Activated CD8-positive, alpha-beta memory T cell treated with anti-CD3 and anti-CD28 coated beads, Interleukin-2, amount 10 ng/mL, durations not matched to agents 7 days and 5 days (primary cell): Measurements from ENCODE around the gene ACTR3. TPM values are rescaled to one million over a fixed set of nuclear protein-coding genes. Genes with fewer than 3 reads are reported as not detected.
"Not testable (repeated sequence)": the region's sequence is repeated elsewhere in the genome, so short reads cannot be mapped to it uniquely, and the experiment has no call there.

ENCODE experiments used
- ATAC-seq: fragments of 150-1000 bp; cut with Tn5 transposase; one replicate; pipeline ENCODE4 v1.10.0; 2021; ENCODE audit warnings: moderate library complexity
- CTCF ChIA-PET: fragments of 350-600 bp; sonication (Branson Sonifier 250); formaldehyde crosslinking; loops from one replicate; lab custom pipeline; 2021; ENCODE audit warnings: antibody characterized with exemption; lab: Charles Lee
- DNase-seq: peaks from one replicate; pipeline ENCODE4 v3.0.0-alpha.2; 2020
- H3K27ac Mint-ChIP-seq: one replicate; pipeline ENCODE4 v1.8.0; 2021; ENCODE audit warnings: mild to moderate bottlenecking, mixed read lengths
- H3K27me3 Mint-ChIP-seq: one replicate; pipeline ENCODE4 v1.8.0; 2021; ENCODE audit warnings: mixed read lengths
- H3K36me3 Mint-ChIP-seq: one replicate; pipeline ENCODE4 v1.8.0; 2021; ENCODE audit warnings: mild to moderate bottlenecking, mixed read lengths
- H3K4me1 Mint-ChIP-seq: one replicate; pipeline ENCODE4 v1.8.0; 2021; ENCODE audit warnings: mixed read lengths
- H3K4me3 Mint-ChIP-seq: one replicate; pipeline ENCODE4 v1.8.0; 2021; ENCODE audit warnings: mild to moderate bottlenecking, moderate library complexity, mixed read lengths
- H3K9me3 Mint-ChIP-seq: one replicate; pipeline ENCODE4 v1.8.0; 2022; ENCODE audit warnings: low read depth, mixed read lengths
- total RNA-seq, 2 experiments: library from RNA; stranded (reverse); gene quantifications; one replicate each; pipeline ENCODE4 v1.2.3, GENCODE V29; 2021

The ACTR3 gene
- 100 to 1,000 TPM; 511 to 626 TPM for total RNA-seq

DNA sequence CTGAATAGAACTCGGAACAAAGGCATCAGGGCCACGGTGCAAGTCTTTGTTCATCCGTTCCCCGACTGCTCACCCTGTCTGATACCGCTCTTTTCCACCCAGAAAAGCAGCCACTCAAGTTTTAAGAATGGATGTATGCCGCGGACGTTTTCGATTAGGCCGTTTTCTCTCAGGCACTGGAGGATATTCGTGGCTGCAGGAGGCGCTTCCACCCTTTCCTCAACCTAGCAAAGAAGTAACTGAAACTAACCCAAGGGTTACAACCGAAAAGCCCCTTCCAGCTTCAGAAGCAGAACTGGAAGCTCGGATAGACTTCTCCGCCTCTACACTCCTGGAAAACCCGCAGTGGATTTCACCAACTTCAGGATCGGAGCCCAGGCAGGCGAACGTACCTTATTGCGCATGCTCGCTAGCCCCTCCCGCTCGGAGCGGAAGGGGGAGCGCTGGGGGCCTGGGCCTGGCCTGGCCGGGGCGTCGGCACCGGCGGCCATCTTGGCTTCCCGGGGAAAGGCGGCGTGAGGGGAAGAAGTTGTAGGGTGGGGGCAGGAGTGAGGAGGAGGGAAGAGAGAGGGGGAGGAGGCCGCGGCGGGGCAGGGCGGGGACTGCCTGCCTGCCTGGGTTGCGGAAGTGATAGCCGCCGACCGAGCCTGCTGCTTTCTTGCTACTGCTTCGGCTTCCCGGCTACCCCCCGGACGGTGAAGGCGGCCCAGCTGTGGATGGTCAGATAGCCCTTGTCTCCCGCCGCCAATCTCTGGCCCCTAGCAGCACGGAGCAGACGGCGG, at the start of gene ACTR3:
Gene ACTR3 (plus strand): TSS at position 619 of the 782 bp plus-strand sequence. CDS start 191 bp downstream, outside the sequence.
- peaks cover 70% of the 10 kb centered on the region for H3K36me3 Mint-ChIP-seq
- H3K27ac Mint-ChIP-seq: peak within 1 kb of the TSS; percentile 99

DNA sequence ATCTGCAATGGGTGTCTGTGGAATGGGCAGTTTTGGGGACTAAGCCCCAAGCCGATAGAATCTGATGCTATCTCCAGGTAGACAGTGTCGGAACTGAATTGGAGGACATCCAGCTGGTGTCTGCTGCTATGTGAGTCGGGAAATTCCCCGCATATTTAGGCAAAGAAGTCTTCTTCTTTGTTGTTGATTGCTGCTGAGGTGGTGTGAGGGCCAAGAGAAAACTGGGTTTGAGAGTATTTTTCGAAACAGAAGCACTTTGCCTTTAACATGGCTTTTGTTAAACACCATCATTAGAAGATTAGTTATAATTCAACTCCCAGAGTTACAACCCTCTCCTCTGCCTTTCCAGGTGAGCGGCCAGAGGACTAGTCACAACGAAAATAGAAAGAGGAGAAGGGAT, 49.4 kb upstream of the ACTR3 start:
- peaks cover 2% of the 10 kb centered on the region for H3K4me1 Mint-ChIP-seq
- DNase-seq: no peak
- no peaks in the 10 kb centered on the region for H3K9me3 Mint-ChIP-seq
- CTCF ChIA-PET: no interaction called here
- H3K27me3 Mint-ChIP-seq: no peaks in the 10 kb centered on the region
- peaks cover 10% of the 10 kb centered on the region for H3K36me3 Mint-ChIP-seq
- no peak overlapping the region for H3K27ac Mint-ChIP-seq
- ATAC-seq: no peak
- H3K4me3 Mint-ChIP-seq: no peak overlapping the region

More for the DNA sequence above, at the start of gene ACTR3:
- CTCF ChIA-PET: interaction anchor here (1.2 kb wide), 1 partner anchor 134 kb away, joined by 3 read pairs; no protein-coding TSS in a partner anchor
- H3K4me3 Mint-ChIP-seq: peak within 1 kb of the TSS; percentile 92
- H3K9me3 Mint-ChIP-seq: no peaks in the 10 kb centered on the region
- no peaks in the 10 kb centered on the region for H3K27me3 Mint-ChIP-seq
- peaks cover 64% of the 10 kb centered on the region for H3K4me1 Mint-ChIP-seq
- ATAC-seq (peak; percentile 83), DNase-seq (peak; percentile 99)

DNA sequence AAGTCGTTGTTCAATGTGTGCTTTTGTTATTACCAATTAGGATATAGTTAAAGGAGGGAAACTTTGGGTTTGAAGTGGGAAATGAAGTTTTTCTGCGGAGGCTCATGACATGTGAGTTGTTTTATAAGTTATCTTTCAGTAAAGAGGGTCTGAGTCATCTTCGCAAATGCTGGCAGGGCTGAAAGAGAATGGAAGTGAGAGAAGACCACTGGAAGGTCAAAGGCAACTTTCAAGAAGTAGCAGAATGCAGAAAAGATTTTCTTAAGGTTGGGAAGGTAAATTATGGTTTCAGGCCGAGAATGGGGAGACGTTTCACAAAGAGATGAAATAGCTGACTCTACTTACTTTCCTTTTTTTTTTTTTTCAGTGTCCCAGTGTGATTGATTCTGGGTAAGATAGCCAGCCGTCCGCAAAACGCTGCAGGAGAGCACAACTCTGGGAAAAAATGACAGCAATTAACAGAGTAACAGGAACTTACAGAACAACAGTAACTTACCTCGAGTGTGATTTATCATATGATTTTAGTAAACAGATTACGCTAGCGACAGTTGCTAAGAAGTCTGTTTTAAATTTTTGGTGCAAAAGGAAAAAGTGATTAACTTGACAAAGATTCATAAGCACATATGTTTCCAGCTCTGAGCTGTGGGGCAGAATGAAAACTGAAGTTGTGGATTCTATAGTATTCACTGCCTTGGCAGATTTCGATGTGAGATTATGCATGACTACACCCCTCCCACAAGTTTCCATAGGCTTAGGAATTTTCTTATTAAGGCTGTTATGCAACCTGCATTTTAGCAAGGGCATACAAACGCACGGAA, 46.8 kb upstream of the ACTR3 start:
- peaks cover 2% of the 10 kb centered on the region for H3K4me1 Mint-ChIP-seq
- no peak for DNase-seq
- H3K9me3 Mint-ChIP-seq: peaks cover 3% of the 10 kb centered on the region
- H3K27me3 Mint-ChIP-seq: no peaks in the 10 kb centered on the region
- no peak for ATAC-seq
- no peak overlapping the region for H3K4me3 Mint-ChIP-seq
- peaks cover 25% of the 10 kb centered on the region for H3K36me3 Mint-ChIP-seq
- H3K27ac Mint-ChIP-seq: no peak overlapping the region
- CTCF ChIA-PET: no interaction called here

DNA sequence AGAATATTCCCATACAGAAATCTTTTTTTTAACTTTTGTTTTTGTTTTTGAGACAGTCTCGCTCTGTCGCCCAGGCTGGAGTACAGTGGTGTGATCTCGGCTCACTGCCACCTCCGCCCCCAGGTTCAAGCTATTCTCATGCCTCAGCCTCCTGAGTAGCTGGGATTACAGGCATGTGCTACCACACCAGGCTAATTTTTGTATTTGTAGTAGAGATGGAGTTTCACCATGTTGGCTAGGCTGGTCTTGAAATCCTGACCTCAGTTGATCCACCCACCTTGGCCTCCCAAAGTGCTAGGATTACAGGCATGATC, 46.2 kb upstream of the ACTR3 start:
- H3K4me1 Mint-ChIP-seq, CTCF ChIA-PET, H3K9me3 Mint-ChIP-seq, H3K27me3 Mint-ChIP-seq, H3K4me3 Mint-ChIP-seq, DNase-seq, ATAC-seq, H3K27ac Mint-ChIP-seq: not testable (repeated sequence)
- peaks cover 25% of the 10 kb centered on the region for H3K36me3 Mint-ChIP-seq

DNA sequence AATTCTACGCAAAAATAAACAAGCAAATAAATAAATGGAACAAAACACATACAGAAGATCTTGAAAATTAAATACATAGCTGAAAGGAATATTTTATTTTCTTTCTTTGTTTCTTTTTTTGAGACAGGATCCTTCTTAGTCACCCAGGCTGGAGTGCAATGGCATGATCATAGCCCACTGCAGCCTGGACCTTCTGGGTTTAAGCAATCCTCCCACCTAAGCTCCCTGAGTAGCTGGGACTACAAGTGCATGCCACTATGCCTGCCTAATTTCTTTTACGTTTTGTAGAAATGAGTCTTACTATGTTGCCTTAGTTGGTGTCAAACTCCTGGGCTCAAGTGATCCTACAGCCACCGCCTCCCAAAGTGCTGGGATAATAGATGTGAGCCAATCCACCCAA, 44.6 kb upstream of the ACTR3 start:
- Mint-ChIP-seq H3K36me3 (peaks cover 25% of the 10 kb centered on the region), H3K4me3 (no peak overlapping the region), H3K27me3 (no peaks in the 10 kb centered on the region), H3K27ac (no peak overlapping the region), H3K9me3 (peaks cover 3% of the 10 kb centered on the region), H3K4me1 (peaks cover 9% of the 10 kb centered on the region)
- DNase-seq (no peak), ATAC-seq (no peak)
- CTCF ChIA-PET: interaction anchor here (1.7 kb wide), 1 partner anchor 9 kb away, joined by 4 read pairs; no protein-coding TSS in a partner anchor

DNA sequence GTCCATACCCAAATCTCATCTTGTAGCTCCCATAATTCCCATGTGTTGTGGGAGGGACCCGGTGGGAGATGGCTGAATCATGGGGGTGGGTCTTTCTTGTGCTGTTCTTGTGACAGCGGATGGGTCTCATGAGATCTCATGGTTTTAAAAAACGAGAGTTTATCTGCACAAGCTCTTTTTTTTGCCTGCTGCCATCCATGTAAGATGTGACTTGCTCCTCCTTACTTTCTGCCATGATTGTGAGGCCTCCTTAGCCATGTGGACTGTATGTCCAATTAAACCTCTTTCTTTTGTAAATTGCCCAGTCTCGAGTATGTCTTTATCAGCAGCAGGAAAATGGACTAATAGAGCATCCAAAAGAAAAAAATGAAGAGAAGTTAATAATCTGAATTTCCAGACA, 44.1 kb upstream of the ACTR3 start:
- not testable (repeated sequence) for DNase-seq, H3K27ac Mint-ChIP-seq, H3K9me3 Mint-ChIP-seq, H3K27me3 Mint-ChIP-seq, H3K4me3 Mint-ChIP-seq, H3K4me1 Mint-ChIP-seq, ATAC-seq
- CTCF ChIA-PET: interaction anchor here (1.7 kb wide), 1 partner anchor 10 kb away, joined by 4 read pairs; no protein-coding TSS in a partner anchor
- H3K36me3 Mint-ChIP-seq: peaks cover 25% of the 10 kb centered on the region

DNA sequence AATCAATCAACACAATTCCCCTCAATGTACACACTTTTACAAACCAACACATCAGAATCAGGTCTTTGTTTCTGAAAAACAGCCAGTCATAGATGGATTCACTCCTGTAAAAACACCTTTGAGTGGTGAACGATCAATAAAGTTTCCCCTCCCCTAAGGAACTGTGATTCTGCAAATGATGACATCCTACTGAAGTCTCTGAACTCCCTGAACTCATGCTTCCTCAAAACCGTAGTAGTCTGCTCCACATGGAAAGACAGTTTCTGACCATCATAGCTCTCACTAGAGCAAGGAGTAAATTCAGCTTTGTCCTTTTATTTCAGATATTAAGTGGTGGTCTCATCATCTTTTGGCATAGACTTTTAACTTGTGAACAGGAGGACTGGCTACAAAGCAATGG, 43.5 kb upstream of the ACTR3 start:
- H3K27ac Mint-ChIP-seq: no peak overlapping the region
- no peak for DNase-seq
- H3K9me3 Mint-ChIP-seq: peaks cover 3% of the 10 kb centered on the region
- peaks cover 26% of the 10 kb centered on the region for H3K36me3 Mint-ChIP-seq
- no peaks in the 10 kb centered on the region for H3K27me3 Mint-ChIP-seq
- CTCF ChIA-PET: interaction anchor here (1.7 kb wide), 1 partner anchor 10 kb away, joined by 4 read pairs; no protein-coding TSS in a partner anchor
- peaks cover 9% of the 10 kb centered on the region for H3K4me1 Mint-ChIP-seq
- H3K4me3 Mint-ChIP-seq: no peak overlapping the region
- no peak for ATAC-seq

DNA sequence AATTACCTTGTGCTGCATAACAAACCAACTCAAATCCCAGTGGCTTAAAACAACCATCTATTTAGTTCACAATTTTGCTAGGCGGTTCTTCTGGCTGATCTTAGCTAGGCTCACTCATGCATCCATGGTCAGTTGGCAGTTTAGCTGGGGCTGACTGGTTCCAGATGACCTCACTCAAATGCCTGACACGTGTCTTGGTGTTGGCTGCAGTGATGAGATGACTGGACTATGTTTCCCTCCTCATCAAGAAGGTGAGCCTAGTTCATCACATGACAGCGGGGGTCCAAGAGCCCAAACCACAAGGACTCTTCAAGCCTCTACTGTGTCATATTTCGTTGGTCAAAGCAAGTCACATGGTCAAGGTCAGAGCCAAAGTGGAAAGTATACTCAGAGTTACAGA, 42.7 kb upstream of the ACTR3 start:
- no peaks in the 10 kb centered on the region for H3K27me3 Mint-ChIP-seq
- DNase-seq (no peak), ATAC-seq (no peak)
- H3K36me3 Mint-ChIP-seq: peaks cover 26% of the 10 kb centered on the region
- CTCF ChIA-PET: no interaction called here
- no peak overlapping the region for H3K4me3 Mint-ChIP-seq
- no peak overlapping the region for H3K27ac Mint-ChIP-seq
- H3K9me3 Mint-ChIP-seq: peaks cover 3% of the 10 kb centered on the region
- H3K4me1 Mint-ChIP-seq: peaks cover 9% of the 10 kb centered on the region

DNA sequence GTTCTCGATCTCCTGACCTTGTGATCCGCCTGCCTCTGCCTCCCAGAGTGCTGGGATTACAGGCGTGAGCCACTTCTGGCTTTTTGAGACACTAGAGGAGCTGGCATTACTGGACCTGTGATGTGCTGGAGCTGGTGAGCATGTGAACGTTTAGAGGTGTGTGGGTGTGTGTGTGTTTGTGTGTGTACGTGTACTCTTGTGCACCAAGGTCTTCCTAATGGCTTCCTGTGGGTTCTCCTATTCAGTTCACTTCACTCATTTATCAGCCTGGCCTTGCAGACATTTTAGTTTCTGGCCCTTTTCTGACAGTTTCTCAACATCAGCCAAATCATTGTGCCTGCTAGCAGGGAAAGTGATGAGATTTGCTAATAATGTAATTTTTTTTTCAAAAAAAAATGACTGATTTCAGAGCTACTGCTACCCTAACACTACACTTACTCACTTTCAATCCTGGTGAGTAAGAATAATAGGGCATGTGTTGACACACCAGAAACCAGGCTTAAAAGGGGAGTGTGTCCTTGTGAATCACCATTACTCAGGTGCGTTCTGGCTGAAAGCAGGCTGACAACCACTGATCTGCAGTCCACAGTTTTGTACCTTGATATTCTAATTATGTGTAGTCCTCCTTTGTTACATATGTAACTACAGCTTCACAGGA, 41.0 kb upstream of the ACTR3 start:
- Mint-ChIP-seq H3K36me3 (peaks cover 24% of the 10 kb centered on the region), H3K4me3 (no peak overlapping the region), H3K9me3 (peaks cover 3% of the 10 kb centered on the region), H3K4me1 (peaks cover 7% of the 10 kb centered on the region), H3K27ac (peak overlapping the region; percentile 1), H3K27me3 (no peaks in the 10 kb centered on the region)
- no peak for DNase-seq
- peak; percentile 61 for ATAC-seq
- CTCF ChIA-PET: no interaction called here

DNA sequence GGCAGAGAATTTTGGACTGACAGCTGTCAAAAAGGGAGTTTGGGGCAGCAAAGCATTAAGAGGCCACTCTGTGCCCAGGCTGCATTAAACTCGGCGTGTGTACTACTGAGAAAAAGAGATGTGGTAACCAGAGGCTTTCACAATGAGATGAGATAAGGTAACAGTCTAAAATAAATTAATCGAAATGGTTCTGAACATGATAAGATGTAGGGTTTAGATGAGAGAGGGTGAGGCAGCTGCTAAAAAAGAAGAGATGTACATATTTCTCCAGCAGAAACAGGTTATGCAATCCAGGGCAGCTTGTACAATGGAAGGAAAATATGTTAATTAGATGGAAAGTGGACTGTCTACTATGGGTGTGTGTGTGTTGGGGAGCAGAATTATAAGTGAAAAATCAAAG, 39.2 kb upstream of the ACTR3 start:
- no peak overlapping the region for H3K4me3 Mint-ChIP-seq
- H3K36me3 Mint-ChIP-seq: peaks cover 17% of the 10 kb centered on the region
- H3K4me1 Mint-ChIP-seq: peaks cover 7% of the 10 kb centered on the region
- DNase-seq (no peak), ATAC-seq (no peak)
- H3K27me3 Mint-ChIP-seq: no peaks in the 10 kb centered on the region
- peaks cover 3% of the 10 kb centered on the region for H3K9me3 Mint-ChIP-seq
- CTCF ChIA-PET: interaction anchor here (1.2 kb wide), 1 partner anchor 18 kb away, joined by 3 read pairs; no protein-coding TSS in a partner anchor
- H3K27ac Mint-ChIP-seq: no peak overlapping the region

DNA sequence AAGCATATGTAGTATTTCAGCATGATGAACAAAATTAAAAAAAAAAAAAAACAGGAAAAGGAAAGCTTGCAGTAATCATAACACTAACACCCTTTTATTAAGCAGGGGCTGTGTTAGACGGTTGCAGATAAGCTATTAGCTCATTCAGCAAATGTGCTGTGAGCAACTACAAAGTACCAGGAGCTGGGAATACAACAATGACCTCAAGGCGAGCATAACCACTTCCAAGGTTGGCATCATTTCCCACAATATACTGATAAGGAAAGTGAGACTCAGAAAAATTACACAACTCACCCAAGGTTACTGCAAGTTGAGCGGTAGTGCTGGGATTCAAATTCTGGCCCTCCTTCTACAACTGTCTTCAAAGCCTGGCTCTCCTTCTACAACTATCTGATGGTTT, 38.2 kb upstream of the ACTR3 start:
- H3K9me3 Mint-ChIP-seq: no peaks in the 10 kb centered on the region
- H3K4me3 Mint-ChIP-seq: no peak overlapping the region
- peaks cover 7% of the 10 kb centered on the region for H3K4me1 Mint-ChIP-seq
- DNase-seq (no peak), ATAC-seq (no peak)
- H3K27me3 Mint-ChIP-seq: no peaks in the 10 kb centered on the region
- H3K27ac Mint-ChIP-seq: no peak overlapping the region
- CTCF ChIA-PET: interaction anchor here (1.2 kb wide), 1 partner anchor 19 kb away, joined by 3 read pairs; no protein-coding TSS in a partner anchor
- peaks cover 8% of the 10 kb centered on the region for H3K36me3 Mint-ChIP-seq

DNA sequence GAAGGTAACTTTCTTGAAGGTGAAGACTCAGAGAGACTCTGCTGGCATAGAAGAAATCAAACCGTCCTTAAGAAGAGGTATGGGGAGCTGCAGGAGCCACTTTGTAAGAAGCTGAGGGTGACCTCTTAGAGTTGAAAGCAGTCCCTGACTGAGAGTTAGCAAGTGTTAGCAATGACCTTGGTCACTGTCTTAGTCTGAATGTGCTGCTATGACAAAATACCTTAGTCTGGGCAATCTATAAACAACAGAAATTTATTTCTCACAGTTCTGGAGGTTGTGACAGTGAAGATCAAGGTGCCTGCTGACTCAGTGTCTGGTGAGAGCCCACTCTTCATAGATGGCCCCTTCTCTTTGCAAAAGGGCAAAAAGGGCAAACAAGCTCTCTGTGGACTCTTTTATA, 35.7 kb upstream of the ACTR3 start:
- Mint-ChIP-seq H3K4me1 (peaks cover 5% of the 10 kb centered on the region), H3K27me3 (no peaks in the 10 kb centered on the region)
- CTCF ChIA-PET: no interaction called here

More for the DNA sequence above, 35.7 kb upstream of the ACTR3 start:
- no peak for ATAC-seq
- H3K4me3 Mint-ChIP-seq: no peak overlapping the region
- peaks cover 8% of the 10 kb centered on the region for H3K36me3 Mint-ChIP-seq
- no peaks in the 10 kb centered on the region for H3K9me3 Mint-ChIP-seq
- no peak overlapping the region for H3K27ac Mint-ChIP-seq
- DNase-seq: no peak
